Measurements from ENCODE around the gene PPP6R3.
A peak's percentile ranks its signal among the peaks of the same experiment; 100 is the strongest.

Gene PPP6R3

DNA sequence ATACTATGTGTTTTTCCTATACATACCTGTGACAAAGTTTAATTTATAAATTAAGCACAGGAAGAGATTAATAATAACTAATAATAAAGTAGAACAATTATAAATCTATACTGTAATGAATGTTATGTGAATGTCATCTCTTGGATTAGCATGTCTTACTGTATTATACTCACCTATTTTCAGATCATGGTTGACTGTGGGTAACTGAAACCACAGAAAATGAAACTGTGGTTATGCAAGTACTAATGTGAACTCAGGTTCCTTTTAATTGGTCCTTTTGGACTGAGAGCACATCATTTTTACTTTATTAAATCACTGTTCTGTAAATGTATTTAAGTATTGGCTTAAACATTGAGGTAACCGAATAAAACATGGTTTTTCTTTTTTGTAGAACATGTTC is 108.8 kb downstream of the PPP6R3 start:
- no peak for DNase-seq

DNA sequence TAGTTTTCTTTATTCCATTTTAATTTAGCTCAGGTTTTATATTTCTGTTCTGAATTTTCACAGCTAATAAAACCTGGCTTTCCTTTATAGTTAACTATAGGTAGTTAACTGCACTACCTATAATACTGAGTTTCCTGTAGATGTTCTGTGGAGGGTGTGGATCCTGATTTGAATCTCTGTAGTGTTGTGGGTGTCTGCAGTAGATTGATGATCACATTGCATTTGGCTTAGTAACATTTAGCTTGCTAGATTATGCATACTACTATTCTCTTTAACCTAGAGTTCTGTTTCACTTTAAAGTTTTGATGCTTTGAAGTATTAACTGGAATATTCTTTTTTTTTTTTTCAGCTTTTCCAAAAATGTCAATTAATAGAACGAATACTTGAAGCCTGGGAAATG is 110.1 kb downstream of the PPP6R3 start:
- DNase-seq = no peak

DNA sequence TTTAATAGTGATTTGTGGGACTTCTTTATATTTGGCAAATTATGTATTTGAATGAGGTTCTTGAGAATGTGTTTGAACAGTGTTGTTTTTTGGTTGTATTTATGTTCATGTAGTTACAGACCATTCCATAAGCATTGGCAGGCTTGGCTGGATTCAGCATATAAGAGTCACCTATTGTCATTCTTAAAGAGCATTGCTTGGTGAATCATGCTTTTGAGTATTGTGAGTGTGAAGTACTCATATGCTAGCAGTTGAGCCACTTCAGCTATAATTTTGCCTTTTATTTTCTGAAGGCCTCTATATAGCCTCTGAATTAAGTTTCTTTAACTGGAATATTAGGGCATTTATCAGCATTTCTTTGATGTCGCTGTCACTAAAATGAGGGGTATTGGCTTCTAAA is 113.8 kb downstream of the PPP6R3 start:
- DNase-seq = no peak

- no peak for DNase-seq
Measured at GRCh38 chr11:68575025-68575665, 114.6 kb downstream of the PPP6R3 start.

DNA sequence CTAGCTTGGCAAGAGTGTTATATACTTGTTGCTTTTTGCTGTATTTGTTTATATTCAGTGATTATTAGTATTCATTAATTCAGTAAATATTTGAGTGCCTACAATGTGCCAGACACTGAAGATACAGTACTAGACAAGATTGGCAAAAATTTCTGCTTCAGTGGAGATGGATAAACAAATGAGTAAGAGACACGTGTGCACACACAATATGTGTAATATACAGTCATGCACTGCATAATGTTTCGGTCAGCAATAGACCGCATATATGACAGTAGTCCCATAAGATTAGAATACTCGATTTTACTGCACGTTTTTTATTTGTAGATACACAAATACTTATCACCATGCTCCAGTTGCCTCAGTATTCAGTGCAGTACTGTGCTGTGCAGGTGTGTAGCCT is 118.9 kb downstream of the PPP6R3 start:
- DNase-seq = no peak

GRCh38 chr11:68581439-68581838 is 120.9 kb downstream of the PPP6R3 start:
- DNase-seq = no peak

DNA sequence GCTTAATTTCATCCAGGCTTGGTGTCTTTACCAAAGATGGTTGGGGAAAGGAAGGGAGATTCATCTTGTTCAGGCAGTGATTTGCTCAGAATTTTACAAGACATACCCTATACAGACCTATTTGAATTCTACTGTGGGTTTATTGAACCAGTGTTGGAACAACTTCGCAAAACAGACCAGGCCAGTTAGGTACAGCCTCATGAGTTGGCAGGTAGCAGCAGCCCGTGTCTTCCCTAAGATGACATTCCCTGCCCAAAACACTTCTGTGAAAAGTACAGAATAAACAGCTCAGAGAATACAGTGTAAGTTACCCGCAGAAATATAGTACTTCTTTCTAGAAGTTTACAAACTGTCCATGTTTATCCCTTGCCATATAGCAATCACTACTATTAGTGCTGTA is 121.3 kb downstream of the PPP6R3 start:
- DNase-seq = no peak

- DNase-seq = no peak
Measured at GRCh38 chr11:68582416-68583040, 122.0 kb downstream of the PPP6R3 start.

GRCh38 chr11:68583041-68583446 is 122.5 kb downstream of the PPP6R3 start:
- DNase-seq = no peak

- DNase-seq = peak; percentile 62 to 65
Measured at GRCh38 chr11:68584097-68584496, 123.5 kb downstream of the PPP6R3 start.

- no peak for DNase-seq
Measured at GRCh38 chr11:68584991-68585524, 124.5 kb downstream of the PPP6R3 start.

DNA sequence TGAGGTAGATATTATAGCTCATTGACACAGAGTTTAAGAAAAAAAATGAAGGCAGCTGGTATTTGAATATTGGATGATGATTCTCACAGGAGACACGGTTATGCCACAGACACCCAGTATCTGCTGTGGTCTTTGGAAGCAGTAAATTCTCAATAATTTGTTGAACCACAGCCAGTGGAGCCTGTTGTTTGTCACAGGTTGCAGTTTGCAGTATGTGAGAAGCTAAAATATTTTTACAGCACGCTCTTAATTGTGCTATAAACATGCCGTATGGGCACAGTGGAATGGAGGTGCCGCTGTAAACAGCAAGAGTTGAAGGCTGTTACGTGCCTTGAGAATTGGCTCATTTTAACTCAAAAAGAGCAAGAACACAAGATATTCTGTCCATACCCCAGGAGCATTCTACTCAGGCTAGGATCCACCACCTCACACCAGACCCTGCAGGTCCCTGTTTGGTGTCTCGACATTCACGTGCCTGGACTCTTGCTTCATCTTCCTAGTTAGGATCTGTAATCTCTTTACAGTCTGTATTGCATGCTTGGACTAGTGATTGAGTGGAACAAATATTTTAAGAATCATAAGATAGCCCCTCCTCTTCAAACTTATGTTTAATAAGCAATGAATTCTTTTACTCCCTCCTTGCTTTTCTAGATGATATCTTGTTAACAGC is 129.1 kb downstream of the PPP6R3 start:
- DNase-seq = no peak

- no peak for DNase-seq
Measured at GRCh38 chr11:68591719-68592118, 131.2 kb downstream of the PPP6R3 start.

GRCh38 chr11:68593441-68593840 is 132.9 kb downstream of the PPP6R3 start:
- DNase-seq = no peak

- no peak for DNase-seq
Measured at GRCh38 chr11:68594123-68594522, 133.6 kb downstream of the PPP6R3 start.

GRCh38 chr11:68596231-68596630 is 135.7 kb downstream of the PPP6R3 start:
- DNase-seq = no peak

GRCh38 chr11:68598816-68599653 is 138.5 kb downstream of the PPP6R3 start:
- no peak for DNase-seq

- peak; percentile 49 to 71 for DNase-seq
Measured at GRCh38 chr11:68601147-68601546, 140.6 kb downstream of the PPP6R3 start.

- no peak for DNase-seq
Measured at GRCh38 chr11:68609761-68610160, 149.2 kb downstream of the PPP6R3 start.

GRCh38 chr11:68610452-68611116 is 150.0 kb downstream of the PPP6R3 start:
- DNase-seq = peak; percentile 26 to 29

GRCh38 chr11:68615657-68616056 is 155.1 kb downstream of the PPP6R3 start:
- no peak for DNase-seq

All from Kasumi-1 (cell line).